AG04450 (cell line): ENCODE results near the gene RPTOR. TPM values are rescaled to one million over a fixed set of nuclear protein-coding genes. Genes with fewer than 3 reads are reported as not detected.

Experiments used
- CTCF ChIA-PET: fragments of 300-600, 350-600 bp; formaldehyde crosslinking; extraction: SDS; loops from one replicate; lab custom pipeline; 2022; ENCODE audit warnings: antibody characterized with exemption, inconsistent platforms; lab: Charles Lee
- POLR2A ChIA-PET: fragments of 350-600 bp; formaldehyde crosslinking; extraction: SDS; loops from one replicate; lab custom pipeline; 2021; ENCODE audit warnings: antibody characterized with exemption, inconsistent platforms; lab: Yijun Ruan, JAX
- DNase-seq: peaks from one replicate; pipeline ENCODE4 v3.0.0-alpha.2; 2011; ENCODE audit warnings: low read depth, low spot score
- H3K27ac ChIP-seq: one replicate; pipeline ENCODE4 v1.5.1; 2012; ENCODE audit warnings: low read depth, low read length, control low read depth
- H3K27me3 ChIP-seq: one replicate; pipeline ENCODE4 v1.6.0; 2012; ENCODE audit warnings: low read length; ENCODE audit not compliant: control insufficient read depth, insufficient read depth
- H3K4me3 ChIP-seq: 2 replicates; pipeline ENCODE4 v1.5.1; 2011; ENCODE audit warnings: mild to moderate bottlenecking, low read depth, low read length, control low read depth
- H3K9me3 ChIP-seq: 2 replicates; pipeline ENCODE4 v1.5.1; 2012; ENCODE audit warnings: low read length; ENCODE audit not compliant: control insufficient read depth, insufficient read depth
- polyA plus RNA-seq: library from polyadenylated mRNA; depleted of rRNA; stranded (reverse); fragments of >200 nt; gene quantifications from 2 replicates; pipeline ENCODE4 v1.2.3, GENCODE V29; 2011
- TF ChIP-seq, protein P1 (sequence below): IDR thresholded peaks from 2 replicates; pipeline ENCODE4 v1.5.1; 2011; ENCODE audit warnings: low read depth, low read length, control low read depth, inconsistent platforms

The RPTOR gene
- polyA plus RNA-seq, 1 experiment: 6.2 TPM

DNA sequence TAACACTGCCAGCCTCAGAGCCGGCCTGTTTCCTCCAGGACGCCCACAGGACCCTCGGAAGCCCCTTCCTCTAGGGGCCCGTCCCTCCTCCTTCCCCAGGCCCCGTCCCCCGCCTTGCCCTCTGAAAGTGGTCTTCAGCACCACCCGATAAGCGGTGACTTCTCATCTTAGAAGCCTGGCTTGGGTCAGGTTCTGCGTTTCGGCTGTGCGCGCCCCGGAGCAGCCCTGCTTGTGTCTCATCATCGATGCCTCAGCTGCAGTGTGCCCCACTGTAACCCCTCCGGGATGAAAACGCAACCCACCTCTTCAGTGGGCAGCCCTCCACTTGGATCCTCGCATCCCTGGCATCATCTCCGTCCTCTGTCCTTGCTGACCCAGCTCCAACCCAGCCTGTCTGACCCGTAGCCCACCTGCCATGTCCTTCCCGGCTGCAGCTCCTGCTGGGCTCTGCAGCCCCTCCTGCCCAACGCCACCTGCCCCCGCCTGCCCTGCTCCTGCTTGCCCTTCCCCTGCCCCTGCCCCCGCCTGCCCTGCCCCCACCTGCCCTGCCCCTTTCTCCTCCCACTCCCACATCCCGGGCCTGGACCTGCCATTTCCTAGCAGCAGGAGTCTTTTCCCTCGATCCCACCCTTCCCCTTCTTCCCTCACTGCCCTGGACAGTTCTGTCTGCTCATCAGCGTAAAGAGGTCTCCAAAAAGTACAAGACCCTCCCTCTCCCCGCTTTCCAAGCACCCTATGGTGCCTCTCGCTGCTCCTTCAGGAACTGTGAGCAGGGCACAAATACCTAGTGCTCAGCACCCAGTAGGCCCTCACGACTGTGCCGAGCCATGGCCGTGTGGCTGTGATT is 334.5 kb downstream of the RPTOR start:
- Histone ChIP-seq H3K4me3 (no peak overlapping the region), H3K27ac (no peak overlapping the region), H3K27me3 (no peaks in the 10 kb centered on the region), H3K9me3 (no peaks in the 10 kb centered on the region; the same call in 1 of the 2 replicates)
- TF ChIP-seq, protein P1, sequence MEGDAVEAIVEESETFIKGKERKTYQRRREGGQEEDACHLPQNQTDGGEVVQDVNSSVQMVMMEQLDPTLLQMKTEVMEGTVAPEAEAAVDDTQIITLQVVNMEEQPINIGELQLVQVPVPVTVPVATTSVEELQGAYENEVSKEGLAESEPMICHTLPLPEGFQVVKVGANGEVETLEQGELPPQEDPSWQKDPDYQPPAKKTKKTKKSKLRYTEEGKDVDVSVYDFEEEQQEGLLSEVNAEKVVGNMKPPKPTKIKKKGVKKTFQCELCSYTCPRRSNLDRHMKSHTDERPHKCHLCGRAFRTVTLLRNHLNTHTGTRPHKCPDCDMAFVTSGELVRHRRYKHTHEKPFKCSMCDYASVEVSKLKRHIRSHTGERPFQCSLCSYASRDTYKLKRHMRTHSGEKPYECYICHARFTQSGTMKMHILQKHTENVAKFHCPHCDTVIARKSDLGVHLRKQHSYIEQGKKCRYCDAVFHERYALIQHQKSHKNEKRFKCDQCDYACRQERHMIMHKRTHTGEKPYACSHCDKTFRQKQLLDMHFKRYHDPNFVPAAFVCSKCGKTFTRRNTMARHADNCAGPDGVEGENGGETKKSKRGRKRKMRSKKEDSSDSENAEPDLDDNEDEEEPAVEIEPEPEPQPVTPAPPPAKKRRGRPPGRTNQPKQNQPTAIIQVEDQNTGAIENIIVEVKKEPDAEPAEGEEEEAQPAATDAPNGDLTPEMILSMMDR: no peak
- DNase-seq: no peak
- ChIA-PET POLR2A (no interaction called here), CTCF (no interaction called here)

DNA sequence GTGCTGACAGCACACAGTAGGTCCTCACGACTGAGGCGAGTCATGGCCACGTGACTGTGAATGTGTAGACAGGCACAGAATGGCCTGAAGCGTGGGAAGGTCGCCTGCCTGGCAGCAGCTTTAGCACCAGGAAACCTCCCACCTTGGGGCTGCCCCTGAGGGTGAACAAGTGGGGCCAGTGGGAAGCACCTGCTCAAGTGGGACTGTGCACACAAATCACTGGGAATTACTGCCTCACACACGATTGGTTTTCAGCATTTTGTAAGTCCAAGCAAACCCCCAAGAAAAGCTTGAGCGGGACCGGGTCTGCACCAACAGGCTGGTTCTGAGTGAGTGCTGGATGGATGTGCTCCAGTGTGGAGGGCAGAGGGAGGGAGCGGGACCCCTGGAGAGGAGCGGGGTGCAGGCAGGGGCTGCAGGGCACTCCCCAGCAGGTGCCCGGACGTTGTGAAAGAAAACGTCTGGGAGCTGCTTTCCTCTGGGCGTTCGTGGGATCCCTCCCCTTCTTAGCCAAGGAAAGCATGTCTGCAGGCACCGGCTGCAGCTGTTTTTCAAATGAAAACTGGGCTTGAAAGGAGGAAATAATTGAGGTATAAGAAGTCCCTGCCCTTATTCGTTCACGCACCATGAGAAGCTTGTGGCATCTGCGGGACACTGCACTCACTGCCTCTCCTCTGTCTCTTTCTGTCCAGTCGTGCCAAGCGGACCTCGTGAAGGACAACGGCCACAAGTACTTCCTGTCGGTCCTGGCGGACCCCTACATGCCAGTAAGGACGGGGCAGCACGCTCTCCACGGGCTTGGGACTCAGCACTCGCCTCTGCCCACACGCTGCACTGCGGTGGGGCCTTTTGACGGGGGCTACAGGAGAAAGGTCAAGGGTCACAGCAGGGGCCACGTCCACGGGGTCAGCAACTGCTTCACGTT is 335.3 kb downstream of the RPTOR start:
- TF ChIP-seq, protein P1: no peak
- H3K27me3 ChIP-seq: no peaks in the 10 kb centered on the region
- H3K9me3 ChIP-seq: no peaks in the 10 kb centered on the region; the same call in 1 of the 2 replicates
- CTCF ChIA-PET: no interaction called here
- POLR2A ChIA-PET: no interaction called here
- DNase-seq: no peak
- no peak overlapping the region for H3K27ac ChIP-seq
- no peak overlapping the region for H3K4me3 ChIP-seq

DNA sequence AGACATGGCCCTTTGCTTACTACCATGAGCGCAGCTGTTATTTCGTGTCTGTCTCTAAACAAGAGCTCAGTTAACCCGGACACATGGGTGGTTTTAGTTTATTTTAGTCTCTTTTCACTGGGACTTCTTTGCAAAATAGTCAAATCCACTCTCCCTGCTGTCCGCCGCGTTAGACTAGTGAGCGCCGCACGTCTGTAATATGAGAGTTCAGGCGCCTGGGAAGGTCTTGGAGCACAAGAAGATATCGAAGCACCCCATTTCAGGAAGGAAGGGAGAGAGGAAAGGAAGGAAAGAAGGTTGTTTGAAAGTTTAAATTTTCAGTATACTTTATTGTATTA is 336.0 kb downstream of the RPTOR start:
- TF ChIP-seq, protein P1: no peak
- Histone ChIP-seq H3K27ac (no peak overlapping the region), H3K4me3 (no peak overlapping the region), H3K9me3 (no peaks in the 10 kb centered on the region; the same call in 1 of the 2 replicates), H3K27me3 (no peaks in the 10 kb centered on the region)
- CTCF ChIA-PET: no interaction called here
- no peak for DNase-seq
- POLR2A ChIA-PET: no interaction called here

DNA sequence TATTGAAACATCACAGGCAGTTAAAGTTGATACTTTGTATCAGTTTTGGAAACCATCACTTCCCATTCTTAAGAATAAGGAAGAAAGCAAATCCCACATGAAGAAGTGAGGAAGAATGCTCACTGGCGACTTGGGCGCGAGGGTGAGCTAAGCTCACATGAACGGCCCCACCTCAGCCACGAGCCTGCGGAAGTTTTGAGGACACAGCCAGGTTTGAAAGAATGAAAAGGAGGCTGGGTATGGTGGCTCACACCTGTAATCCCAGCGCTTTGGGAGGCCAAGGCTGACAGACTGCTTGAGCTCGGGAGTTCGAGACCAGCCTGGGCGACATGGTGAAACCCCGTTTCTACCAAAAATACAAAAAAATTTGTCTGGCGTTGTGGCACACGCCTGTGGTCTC is 336.7 kb downstream of the RPTOR start:
- Histone ChIP-seq H3K27me3 (no peaks in the 10 kb centered on the region), H3K27ac (no peak overlapping the region), H3K4me3 (no peak overlapping the region), H3K9me3 (no peaks in the 10 kb centered on the region; the same call in 1 of the 2 replicates)
- TF ChIP-seq, protein P1: no peak
- DNase-seq: no peak
- POLR2A ChIA-PET: no interaction called here
- CTCF ChIA-PET: no interaction called here

DNA sequence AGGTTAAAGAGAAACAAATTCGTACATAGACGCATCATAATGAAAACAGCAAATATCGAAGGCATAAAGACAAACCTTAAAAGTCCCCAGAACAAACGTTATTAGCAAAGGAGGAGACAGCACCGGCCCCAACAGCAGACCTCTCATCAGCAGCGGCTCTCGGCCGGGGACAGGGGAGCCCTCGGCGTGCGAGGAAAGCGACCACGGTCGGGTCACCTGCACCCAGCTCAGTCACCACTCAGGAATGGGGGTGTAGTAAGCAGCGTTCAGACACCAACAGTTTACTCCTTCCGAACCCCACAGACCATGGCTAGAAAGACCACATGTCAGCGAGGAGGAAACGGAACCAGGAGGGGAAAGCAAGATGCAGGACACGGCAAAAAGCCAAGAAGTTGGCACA is 337.7 kb downstream of the RPTOR start:
- DNase-seq: no peak
- POLR2A ChIA-PET: no interaction called here

More for the DNA sequence above, 337.7 kb downstream of the RPTOR start:
- no peak overlapping the region for H3K4me3 ChIP-seq
- H3K27ac ChIP-seq: no peak overlapping the region
- H3K9me3 ChIP-seq: no peaks in the 10 kb centered on the region; the same call in 1 of the 2 replicates
- no peaks in the 10 kb centered on the region for H3K27me3 ChIP-seq
- CTCF ChIA-PET: no interaction called here
- TF ChIP-seq, protein P1: no peak
